Measurements from ENCODE around the gene TLX2.
"Not testable (repeated sequence)": the region's sequence is repeated elsewhere in the genome, so short reads cannot be mapped to it uniquely, and the experiment has no call there.

TLX2 gene

DNA sequence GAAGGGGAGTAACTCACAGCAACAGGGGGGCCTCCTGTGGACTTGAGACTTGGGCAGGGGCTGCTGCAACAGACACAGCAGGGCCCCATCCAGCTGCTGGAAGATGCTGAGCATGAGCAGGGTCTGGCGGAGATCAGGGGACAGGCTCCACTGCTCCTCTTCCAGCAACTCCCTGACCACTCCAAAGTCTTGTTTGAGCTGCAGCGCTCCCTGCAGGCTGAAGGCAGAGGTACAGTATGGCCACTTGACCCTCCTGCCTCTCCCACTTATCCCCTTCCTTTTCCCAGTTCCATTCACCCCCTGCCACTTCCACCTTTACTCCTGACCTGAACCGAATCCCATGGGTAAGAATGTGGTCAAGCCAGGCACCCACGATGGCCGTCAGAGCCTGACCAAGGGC is 39.4 kb upstream of the TLX2 start:
- DNase-seq (ENCODE audit: low spot score): no peak
- POLR2A ChIA-PET (ENCODE audit: low non-redundant PET): no interaction called here
- peak overlapping the region; percentile 97 for H3K27ac ChIP-seq
- CTCF ChIA-PET: interaction anchor here (0.6 to 0.8 kb wide), 2 partner anchors 9 to 12 kb away, joined by 4 read pairs; no protein-coding TSS in a partner anchor
- TF ChIP-seq, protein P1, sequence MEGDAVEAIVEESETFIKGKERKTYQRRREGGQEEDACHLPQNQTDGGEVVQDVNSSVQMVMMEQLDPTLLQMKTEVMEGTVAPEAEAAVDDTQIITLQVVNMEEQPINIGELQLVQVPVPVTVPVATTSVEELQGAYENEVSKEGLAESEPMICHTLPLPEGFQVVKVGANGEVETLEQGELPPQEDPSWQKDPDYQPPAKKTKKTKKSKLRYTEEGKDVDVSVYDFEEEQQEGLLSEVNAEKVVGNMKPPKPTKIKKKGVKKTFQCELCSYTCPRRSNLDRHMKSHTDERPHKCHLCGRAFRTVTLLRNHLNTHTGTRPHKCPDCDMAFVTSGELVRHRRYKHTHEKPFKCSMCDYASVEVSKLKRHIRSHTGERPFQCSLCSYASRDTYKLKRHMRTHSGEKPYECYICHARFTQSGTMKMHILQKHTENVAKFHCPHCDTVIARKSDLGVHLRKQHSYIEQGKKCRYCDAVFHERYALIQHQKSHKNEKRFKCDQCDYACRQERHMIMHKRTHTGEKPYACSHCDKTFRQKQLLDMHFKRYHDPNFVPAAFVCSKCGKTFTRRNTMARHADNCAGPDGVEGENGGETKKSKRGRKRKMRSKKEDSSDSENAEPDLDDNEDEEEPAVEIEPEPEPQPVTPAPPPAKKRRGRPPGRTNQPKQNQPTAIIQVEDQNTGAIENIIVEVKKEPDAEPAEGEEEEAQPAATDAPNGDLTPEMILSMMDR (conservative IDR thresholded peaks at IDR 0.05; ENCODE audit: low read depth): 0 out of 2 replicates have a peak, but pooled peaks have one; percentile 17

DNA sequence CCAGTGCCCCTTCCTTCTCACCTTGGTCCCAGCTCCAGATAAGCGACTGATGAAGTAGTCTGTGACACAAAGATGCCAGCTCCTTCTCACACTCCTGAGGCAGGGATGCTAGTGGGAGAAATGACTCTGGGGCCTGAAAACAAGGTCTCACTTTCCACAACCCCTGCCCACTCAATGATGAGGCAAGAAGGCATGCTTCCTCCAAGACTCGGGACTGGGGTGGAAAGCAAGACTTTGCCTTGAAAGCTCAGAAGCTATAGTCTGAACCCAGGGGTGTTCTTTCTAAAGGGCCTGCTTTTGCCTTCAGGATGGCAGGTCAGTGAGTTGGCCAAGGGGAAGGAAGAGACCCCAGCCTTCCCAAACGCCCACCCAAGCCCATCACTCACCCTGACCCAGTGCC is 32.8 kb upstream of the TLX2 start:
- peak overlapping the region; percentile 90 for H3K27ac ChIP-seq
- POLR2A ChIA-PET (ENCODE audit: low non-redundant PET): interaction anchor here (0.9 to 1.0 kb wide), 2 partner anchors 9 to 25 kb away, joined by 4 to 7 read pairs; partner anchors contain the start of gene MRPL53
- TF ChIP-seq, protein P1 (conservative IDR thresholded peaks at IDR 0.05; ENCODE audit: low read depth): no peak
- CTCF ChIA-PET: interaction anchor here (1.7 to 3.6 kb wide), 3 partner anchors 8 to 49 kb away, joined by 6 to 41 read pairs (median 7); partner anchors contain the start of genes AUP1 and HTRA2
- DNase-seq (ENCODE audit: low spot score): no peak

DNA sequence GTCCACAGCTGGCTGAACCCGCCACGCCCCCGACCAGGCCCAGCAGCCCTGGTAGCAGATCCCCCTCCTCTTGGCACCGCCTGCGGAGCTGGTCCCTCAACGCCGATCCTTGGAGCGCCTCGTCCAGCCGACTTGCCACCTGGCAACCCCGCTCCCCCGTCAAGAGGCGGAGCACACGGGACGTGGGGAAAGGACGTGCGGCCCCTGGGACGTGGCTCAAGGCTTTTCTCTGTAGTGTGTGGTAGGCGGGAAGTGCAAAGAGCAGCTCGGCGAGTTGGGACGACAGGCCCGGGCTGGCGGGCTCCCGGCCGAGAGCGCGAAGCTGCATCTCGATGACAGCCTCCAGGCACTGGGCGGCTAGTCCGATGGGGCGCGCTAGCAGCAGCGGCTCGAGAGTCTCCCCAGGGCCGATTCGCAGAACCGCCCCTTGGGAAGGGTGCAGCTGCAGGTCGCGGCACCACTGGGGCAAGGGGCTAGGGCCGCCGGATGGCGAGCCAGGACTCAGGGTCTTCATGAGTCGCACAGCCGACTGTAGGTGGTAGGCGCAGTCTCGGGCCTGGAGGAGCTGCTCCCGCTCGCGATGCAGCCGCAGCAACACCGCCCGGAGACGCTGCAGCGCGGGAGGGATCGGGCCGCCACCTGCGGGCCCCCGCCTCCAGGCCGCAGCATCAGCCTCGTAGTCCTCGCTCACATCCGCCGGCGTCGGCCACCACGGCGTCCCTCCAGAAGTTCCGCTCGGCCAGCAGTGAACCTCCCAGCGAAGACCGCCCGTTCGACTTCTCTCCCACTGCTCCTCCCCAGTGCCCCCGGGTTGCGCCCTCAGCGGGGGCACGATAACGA is 32.1 kb upstream of the TLX2 start:
- peak overlapping the region; percentile 90 for H3K27ac ChIP-seq
- TF ChIP-seq, protein P1 (conservative IDR thresholded peaks at IDR 0.05; ENCODE audit: low read depth): no peak
- DNase-seq (ENCODE audit: low spot score): peak; percentile 21
- POLR2A ChIA-PET (ENCODE audit: low non-redundant PET): interaction anchor here (0.6 to 1.5 kb wide), 4 partner anchors 9 to 252 kb away, joined by 3 to 7 read pairs (median 4); partner anchors contain the start of gene MRPL53
- CTCF ChIA-PET: interaction anchor here (1.0 to 3.6 kb wide), 7 partner anchors 9 to 106 kb away, joined by 4 to 41 read pairs (median 7); partner anchors contain the start of genes AUP1, HTRA2 and WBP1

DNA sequence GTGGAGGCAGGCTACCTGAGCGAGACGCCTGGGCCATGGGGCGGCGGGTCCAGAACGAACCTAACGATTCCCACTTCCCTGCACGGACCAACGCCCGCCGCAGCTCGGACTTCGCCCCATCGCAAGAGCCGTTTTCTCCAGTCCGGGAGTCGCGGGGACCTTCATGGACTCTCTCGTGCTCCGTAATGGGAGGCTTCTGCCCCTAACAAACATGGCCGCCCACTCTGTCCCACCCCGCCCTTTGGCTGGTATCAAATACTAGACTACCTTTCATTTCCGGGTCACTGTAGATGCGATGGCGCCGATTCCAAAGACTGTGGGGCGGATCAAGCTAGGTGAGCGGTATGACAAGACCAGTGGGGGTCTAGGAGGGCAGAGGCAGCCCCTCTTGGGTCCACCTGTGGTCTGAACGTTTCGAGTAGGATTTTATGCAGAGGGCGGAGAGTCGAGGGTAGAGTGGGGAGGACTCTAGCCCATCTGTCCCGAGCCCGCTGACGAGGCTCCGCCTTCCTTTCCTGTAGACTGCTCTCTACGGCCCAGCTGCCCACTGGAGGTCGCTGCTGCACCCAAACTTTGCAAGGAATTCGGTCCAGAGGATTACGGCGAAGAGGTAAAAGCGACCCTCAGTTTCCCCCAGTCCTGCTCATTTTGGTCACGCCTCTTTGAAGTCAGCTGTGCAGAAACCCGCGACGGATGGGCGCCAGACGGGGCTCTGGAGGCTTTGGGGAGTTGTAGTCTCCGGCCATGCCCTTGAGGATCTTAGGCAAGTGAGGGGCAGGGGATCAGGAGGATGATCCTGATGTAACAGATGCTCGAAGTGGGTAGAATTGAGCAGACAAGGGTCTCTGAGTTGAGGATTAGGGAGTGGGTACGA is 31.2 kb upstream of the TLX2 start, which contains the start of the genes CCDC142 and TTC31:
CCDC142 (minus strand) TSS at position 198 of the 874 bp plus-strand sequence; CDS start at position 37, 161 bp downstream.
TTC31 (plus strand) TSS at position 281 of the 874 bp plus-strand sequence; CDS start at position 296, 15 bp downstream.
- TF ChIP-seq, protein P1 (conservative IDR thresholded peaks at IDR 0.05; ENCODE audit: low read depth): peak; percentile 89
- peak; percentile 93 for DNase-seq (ENCODE audit: low spot score)
- POLR2A ChIA-PET (ENCODE audit: low non-redundant PET): interaction anchor here (0.5 to 1.5 kb wide), 4 partner anchors 10 to 252 kb away, joined by 3 to 5 read pairs (median 4); no protein-coding TSS in a partner anchor
- peak within 1 kb of the TSS; percentile 90 for H3K27ac ChIP-seq
- CTCF ChIA-PET: interaction anchor here (0.5 to 3.6 kb wide), 17 partner anchors 10 to 218 kb away, joined by 3 to 41 read pairs (median 4); partner anchors contain the start of genes AUP1, HTRA2, INO80B and PCGF1

GRCh38 chr2:74483675-74484164 is 30.5 kb upstream of the TLX2 start:
- DNase-seq (ENCODE audit: low spot score): not testable (repeated sequence)
- peak overlapping the region; percentile 90 for H3K27ac ChIP-seq
- POLR2A ChIA-PET (ENCODE audit: low non-redundant PET): interaction anchor here (0.5 to 1.1 kb wide), 2 partner anchors 20 to 47 kb away, joined by 3 to 4 read pairs; no protein-coding TSS in a partner anchor
- CTCF ChIA-PET: interaction anchor here (0.5 to 3.6 kb wide), 17 partner anchors 9 to 144 kb away, joined by 3 to 41 read pairs (median 5); partner anchors contain the start of genes AUP1, HTRA2, INO80B and PCGF1

- no peak for DNase-seq (ENCODE audit: low spot score)
- ChIA-PET POLR2A (ENCODE audit: low non-redundant PET) (no interaction called here), CTCF (no interaction called here)
- TF ChIP-seq, protein P1 (conservative IDR thresholded peaks at IDR 0.05; ENCODE audit: low read depth): no peak
- no peak overlapping the region for H3K27ac ChIP-seq
Measured at GRCh38 chr2:74486141-74486540, 28.1 kb upstream of the TLX2 start.

Measured in RWPE1 (cell line).